EH (cell line): ENCODE results near the gene CANX.
"Not testable (repeated sequence)": the region's sequence is repeated elsewhere in the genome, so short reads cannot be mapped to it uniquely, and the experiment has no call there.

ENCODE experiments used
- DNase-seq: peaks from one replicate; pipeline ENCODE4 v3.0.0-alpha.2; 2015; ENCODE audit warnings: low read depth

CANX gene, protein sequence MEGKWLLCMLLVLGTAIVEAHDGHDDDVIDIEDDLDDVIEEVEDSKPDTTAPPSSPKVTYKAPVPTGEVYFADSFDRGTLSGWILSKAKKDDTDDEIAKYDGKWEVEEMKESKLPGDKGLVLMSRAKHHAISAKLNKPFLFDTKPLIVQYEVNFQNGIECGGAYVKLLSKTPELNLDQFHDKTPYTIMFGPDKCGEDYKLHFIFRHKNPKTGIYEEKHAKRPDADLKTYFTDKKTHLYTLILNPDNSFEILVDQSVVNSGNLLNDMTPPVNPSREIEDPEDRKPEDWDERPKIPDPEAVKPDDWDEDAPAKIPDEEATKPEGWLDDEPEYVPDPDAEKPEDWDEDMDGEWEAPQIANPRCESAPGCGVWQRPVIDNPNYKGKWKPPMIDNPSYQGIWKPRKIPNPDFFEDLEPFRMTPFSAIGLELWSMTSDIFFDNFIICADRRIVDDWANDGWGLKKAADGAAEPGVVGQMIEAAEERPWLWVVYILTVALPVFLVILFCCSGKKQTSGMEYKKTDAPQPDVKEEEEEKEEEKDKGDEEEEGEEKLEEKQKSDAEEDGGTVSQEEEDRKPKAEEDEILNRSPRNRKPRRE

GRCh38 chr5:179698935-179699615, at the start of gene CANX:
Gene CANX (plus strand): TSS chr5:179698967. CDS start chr5:179705682, 6,715 bp downstream.
- DNase-seq, result no peak

DNA sequence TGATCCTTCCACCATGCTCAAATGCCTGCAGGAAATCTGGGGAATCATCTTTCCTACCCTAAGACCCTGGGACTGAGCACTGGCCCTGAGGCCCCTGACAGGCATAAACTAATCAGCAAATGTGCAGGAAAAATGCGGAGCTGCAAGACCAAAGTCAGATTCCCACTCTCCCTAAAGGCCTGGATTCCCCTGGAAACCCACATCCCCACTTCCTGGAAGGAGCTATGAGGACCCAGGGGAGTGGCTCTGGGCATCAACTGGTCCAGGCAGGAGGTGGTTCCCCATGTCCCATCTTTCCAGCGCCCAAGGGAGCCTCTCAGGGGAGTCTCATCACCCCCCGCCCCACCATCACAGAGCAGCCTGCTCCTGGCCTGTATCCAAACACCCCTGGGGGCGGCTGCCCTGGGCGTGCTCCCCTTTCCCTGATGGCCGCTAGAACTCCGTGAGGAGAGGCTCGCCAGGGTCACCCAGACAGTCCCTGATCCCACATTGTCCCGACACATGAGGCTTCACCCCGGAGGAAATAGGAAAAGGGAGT, 49.5 kb upstream of the CANX start:
- not testable (repeated sequence) for DNase-seq

DNA sequence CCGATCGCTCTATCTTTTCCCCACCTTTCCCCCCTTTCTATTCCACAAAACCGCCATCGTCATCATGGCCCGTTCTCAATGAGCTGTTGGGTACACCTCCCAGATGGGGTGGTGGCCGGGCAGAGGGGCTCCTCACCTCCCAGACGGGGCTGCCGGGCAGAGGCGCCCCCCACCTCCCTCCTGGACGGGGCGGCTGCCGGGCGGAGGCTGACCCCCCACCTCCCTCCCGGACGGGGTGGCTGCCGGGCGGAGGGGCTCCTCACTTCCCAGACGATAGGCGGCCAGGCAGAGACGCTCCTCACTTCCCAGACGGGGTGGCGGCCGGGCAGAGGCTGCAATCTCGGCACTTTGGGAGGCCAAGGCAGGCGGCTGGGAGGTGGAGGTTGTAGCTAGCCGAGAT, 48.5 kb upstream of the CANX start:
- DNase-seq, result not testable (repeated sequence)

GRCh38 chr5:179653135-179653534, 45.6 kb upstream of the CANX start:
- DNase-seq, result not testable (repeated sequence)

DNA sequence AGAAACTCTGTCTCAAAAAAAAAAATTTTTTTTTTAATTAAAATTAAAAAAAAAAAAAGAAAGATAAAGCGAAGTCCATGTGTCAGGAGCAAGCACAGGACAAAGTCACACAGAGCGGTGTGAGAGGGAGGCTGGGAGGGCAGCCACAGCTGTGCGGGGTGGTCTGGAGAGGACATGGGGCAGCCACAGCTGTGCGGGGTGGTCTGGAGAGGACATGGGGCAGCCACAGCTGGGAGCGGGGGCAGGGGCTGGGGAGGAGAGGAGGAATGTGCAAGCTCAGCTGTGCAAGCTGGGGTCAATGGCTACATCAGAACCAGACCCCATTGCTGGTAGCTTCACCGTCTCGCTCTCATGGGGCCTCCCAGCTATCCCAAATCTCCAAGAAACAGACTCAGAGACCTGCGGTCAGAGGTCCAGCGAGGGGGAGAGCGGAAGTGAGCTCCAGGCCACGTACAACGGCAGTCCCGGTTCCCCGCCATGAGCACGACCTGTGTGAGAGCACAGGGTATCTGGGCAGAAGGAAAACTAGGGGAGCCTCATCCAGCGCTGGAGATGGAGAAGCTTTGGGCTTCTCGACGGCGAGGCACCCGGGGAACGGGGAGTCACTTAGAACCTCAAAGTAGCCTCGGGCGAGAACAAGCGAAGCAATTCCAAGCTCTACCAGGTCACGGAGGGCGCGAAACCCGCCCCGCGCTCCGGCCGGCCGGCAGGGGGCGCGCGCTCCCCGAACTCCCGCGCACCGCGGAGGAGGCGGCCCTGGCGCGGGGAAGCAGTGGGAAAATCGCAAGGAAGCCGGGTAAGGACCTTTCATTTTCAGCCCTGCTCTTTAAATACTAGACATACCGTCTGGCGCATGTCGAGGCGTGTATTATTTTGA, 41.2 kb upstream of the CANX start:
- not testable (repeated sequence) for DNase-seq

- peak; percentile 58 for DNase-seq
These were observed 40.4 kb upstream of the CANX start for GRCh38 chr5:179658179-179658856.

DNA sequence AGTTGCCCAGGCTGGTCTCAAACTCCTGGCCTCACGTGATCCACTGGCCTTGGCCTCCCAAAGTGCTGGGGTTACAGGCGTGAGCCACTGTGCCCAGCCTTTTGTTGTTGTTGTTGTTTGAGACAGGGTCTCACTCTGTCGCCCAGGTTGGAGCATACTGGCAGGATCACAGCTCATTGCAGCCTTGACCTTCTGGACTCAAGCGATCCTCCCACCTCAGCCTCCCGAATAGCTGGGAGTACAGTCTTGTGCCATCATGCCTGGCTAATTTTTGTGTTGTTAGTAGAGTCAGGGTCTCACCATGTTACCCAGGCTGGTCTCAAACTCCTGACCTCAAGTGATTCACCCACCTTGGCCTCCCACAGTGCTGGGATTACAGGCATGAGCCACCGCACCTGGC, 37.1 kb upstream of the CANX start:
- not testable (repeated sequence) for DNase-seq

DNA sequence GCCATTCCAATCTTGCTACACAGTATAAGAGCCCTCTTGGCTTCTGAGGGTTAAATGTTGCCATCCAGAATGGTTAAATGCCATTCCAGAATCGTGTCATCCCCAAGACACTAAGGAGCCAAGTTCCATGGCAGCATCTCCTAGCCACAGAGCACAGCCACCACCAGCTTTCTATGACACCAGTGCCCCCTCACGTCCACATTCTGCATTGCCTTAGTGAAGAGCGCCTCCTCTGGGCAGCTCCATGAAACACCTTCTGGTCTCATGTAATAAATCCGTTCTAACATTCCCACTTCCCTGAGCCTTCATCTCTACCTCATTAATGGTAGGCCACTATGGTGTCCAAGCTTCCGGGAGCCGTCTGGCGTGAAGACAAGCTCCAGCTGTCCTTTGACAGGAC, 30.4 kb upstream of the CANX start:
- DNase-seq, result peak; percentile 73

DNA sequence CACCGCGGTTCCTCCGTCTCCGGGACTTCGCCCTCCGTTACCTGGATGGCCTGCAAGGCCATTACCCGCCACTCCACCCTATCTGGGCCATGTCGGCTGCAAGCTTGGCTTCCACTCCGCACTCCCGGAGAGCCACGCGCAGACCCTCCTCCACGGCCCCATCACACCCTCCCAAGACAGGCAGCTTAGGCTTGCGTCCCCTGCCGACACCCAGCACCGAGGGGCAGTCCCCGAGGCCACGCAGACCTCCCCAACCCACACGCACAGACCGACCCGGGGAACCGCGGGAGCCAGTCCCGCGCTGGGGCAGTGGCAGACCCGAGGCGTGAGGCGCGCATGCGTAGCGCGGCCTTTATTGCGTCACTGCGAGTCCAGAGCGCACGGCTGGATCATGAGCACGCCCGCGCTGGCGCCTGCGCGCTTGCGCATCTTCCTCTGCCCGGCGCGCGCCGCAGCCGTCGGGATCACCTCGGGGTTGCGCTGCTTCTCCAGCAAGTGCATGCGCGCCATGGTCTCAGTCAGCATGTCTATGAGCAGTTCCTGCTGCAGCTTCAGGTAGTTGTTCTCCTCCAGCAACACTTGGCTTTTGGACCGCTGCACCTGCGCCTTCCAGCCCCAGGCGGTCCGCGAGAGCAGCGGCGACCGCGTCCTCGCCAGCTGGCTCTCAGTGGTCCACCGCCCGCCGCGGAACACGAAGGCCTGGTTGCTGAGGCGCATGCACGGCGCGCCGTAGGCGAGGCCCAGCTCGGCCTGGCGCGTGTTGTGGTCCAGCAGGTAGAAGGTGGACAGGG, 20.3 kb upstream of the CANX start:
- peak; percentile 95 for DNase-seq

GRCh38 chr5:179679014-179679674, 19.6 kb upstream of the CANX start:
- DNase-seq, result peak; percentile 64

GRCh38 chr5:179680014-179680779, 18.6 kb upstream of the CANX start:
- DNase-seq, result no peak

DNA sequence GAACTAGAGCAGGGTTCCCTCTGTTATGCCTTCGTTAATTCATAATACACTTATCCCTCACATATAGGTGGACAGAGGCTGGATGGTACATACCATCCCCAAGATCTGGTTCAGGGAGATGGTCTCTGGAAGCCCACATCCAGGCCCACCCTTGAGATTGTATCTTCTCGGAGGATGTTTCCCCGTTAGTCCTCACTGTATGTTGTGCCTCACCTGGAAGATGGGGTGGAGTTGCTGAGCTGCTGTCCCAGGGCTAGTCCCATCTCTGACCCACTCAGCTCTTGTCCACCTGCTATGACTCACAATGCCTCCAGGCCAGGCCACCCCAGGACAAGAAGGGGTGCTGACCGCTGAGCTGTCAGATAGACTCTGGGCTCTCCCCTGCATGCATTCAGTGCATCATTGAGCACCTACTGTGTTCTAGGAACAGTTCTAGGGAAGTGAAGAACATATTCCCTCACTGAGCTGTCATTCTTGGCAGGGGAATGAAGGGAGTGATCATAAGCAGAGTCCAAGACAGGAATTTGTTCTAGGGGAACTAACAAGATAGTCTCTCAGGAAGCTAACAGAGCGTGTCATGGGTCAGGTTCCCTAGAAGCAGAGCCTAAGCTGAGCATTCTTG, 17.9 kb upstream of the CANX start, which contains the start of gene CBY3:
Gene CBY3, minus strand, starts transcription at position 255 of the 622 bp plus-strand sequence. Its CDS starts 116 bp downstream, at position 139.
- DNase-seq, result peak; percentile 39

- DNase-seq, result not testable (repeated sequence)
These were observed 9.6 kb upstream of the CANX start for GRCh38 chr5:179689212-179689611.

DNA sequence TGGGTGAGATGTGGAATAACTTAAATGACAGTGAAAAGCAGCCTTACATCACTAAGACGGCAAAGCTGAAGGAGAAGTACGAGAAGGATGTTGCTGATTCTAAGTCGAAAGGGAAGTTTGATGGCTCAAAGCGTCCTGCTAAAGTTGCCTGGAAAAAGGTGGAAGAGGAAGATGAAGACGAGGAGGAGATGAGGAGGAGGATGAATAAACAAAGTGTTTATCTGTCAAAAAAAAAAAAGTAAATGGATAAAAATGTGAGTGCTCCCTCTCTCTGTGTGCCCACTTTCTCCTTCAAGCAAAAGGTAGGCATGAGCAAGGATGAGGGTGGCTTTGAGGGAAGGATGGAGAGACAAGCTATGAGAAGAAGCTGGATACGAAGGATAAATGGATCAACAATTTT, 4.2 kb upstream of the CANX start:
- no peak for DNase-seq

DNA sequence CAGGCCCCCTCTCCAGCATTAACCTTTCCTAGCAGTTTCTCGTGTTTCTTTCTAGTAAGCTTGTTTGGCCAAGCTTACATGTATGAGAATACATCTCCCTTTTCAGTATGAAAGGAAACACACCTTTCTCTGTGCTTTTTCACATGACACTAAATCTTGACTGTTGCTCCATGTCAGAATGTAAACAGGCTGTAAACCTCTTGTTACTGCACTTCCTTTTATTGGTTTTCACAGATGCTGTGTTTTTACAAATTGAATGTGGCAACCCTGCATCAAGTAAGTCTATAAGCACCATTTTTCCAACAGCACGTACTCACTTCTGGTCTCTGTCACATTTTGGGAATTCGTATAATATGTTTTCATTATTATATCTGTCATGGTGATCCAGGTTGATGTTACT, 2.2 kb upstream of the CANX start:
- DNase-seq, result no peak

DNA sequence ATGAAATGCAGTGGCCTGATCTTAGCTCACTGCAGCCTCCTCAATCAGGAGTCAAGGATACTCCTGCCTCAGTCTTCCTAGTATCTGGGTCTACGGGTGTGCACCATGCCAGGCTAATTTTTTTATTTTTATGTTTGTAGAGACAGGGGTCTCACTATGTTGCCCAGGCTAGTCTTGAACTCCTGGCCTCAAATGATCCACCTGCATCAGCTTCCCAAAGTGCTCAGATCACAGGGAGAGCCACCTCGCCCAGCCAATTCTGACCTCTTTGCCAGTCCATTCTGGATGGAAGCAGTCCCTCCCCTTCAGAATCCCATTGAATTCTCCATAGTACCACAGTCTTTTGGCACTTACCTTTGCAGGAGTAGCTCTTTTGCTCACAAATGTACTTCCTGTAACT, 1.7 kb upstream of the CANX start:
- no peak for DNase-seq

DNA sequence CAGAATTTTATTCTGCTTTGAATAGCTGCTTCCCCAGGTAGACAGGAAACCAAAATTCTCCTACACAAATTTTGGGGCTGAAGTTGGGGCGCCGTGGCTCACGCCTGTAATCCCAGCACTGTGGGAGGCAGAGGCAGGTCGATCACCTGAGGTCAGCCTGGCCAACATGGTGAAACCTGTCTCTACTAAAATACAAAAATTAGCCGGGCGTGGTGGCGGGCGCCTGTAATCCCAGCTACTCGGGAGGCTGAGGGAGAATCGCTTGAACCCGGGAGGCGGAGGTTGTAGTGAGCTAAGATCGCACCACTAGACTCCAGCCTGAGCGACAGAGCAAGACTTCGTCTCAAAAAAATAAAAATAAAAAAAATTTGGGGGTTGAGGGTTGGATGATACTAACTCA, 1.2 kb upstream of the CANX start:
- DNase-seq, result not testable (repeated sequence)
